PC-3 (cell line): Measurements from ENCODE around the gene CDC25A.

Experiments
- EZH2 ChIP-seq: fragments of 300-600 bp; sonication (generic); IDR thresholded peaks from one replicate; pipeline ENCODE4 v1.6.1; 2017; ENCODE audit warnings: antibody characterized with exemption, mild to moderate bottlenecking, low read length; ENCODE audit not compliant: unreplicated experiment
- EZH2phosphoT487 ChIP-seq: fragments of 300-600 bp; sonication (generic); IDR thresholded peaks from 2 replicates; pipeline ENCODE4 v1.6.1; 2018; ENCODE audit warnings: mild to moderate bottlenecking, antibody characterized with exemption, low read length, borderline replicate concordance
- TF ChIP-seq, protein P1 (sequence below): fragments of 300-600 bp; sonication (generic); conservative IDR thresholded peaks from 2 replicates; pipeline ENCODE4 v1.5.1; 2017; ENCODE audit warnings: antibody characterized with exemption, low read depth, mild to moderate bottlenecking, low read length

DNA sequence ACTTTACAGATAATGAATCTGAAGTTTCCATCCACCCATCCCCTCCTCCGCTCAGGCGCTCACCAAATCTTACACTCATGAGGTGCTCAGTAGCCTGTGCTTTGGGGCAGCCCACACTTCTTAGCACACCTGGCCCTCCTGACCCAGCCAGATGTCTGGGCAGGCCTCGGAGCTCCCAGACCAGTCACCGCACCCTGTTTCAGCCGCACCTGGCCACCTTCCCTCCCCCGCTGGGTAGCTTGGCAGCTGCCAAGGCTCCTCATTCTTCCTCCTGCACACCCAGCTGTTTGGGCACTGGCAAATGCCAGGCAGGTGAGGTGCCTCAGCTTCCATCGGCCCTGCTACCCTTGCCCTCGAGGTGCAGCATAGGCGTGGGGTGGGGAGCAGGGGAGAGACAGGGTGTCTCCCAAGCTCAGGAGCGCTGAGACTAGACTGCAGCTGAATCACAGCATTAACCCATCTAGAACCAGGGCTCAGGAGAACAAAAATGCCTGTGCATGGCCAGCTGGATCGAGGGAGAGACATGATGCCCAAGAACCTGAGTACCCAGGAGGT is 45.8 kb downstream of the CDC25A start:
- TF ChIP-seq, protein P1, sequence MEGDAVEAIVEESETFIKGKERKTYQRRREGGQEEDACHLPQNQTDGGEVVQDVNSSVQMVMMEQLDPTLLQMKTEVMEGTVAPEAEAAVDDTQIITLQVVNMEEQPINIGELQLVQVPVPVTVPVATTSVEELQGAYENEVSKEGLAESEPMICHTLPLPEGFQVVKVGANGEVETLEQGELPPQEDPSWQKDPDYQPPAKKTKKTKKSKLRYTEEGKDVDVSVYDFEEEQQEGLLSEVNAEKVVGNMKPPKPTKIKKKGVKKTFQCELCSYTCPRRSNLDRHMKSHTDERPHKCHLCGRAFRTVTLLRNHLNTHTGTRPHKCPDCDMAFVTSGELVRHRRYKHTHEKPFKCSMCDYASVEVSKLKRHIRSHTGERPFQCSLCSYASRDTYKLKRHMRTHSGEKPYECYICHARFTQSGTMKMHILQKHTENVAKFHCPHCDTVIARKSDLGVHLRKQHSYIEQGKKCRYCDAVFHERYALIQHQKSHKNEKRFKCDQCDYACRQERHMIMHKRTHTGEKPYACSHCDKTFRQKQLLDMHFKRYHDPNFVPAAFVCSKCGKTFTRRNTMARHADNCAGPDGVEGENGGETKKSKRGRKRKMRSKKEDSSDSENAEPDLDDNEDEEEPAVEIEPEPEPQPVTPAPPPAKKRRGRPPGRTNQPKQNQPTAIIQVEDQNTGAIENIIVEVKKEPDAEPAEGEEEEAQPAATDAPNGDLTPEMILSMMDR: no peak
- TF ChIP-seq EZH2phosphoT487 (no peak), EZH2 (no peak)
